Inflammatory macrophage (primary cell): Measurements from ENCODE around the gene LPP.
A peak's percentile ranks its signal among the peaks of the same experiment; 100 is the strongest.
"Not testable (repeated sequence)": the region's sequence is repeated elsewhere in the genome, so short reads cannot be mapped to it uniquely, and the experiment has no call there.

ENCODE experiments used
- DNase-seq, 2 donors: peaks; one replicate each; pipeline ENCODE4 v3.0.0-alpha.2; 2020 to 2022
- total RNA-seq, 18 experiments: gene quantifications; one replicate each; lab custom pipeline; 2026; ENCODE audit warnings: mixed read lengths in 6 of 18, inconsistent platforms in 2 of 18; lab: John Stamatoyannopoulos, UW

LPP gene, protein sequence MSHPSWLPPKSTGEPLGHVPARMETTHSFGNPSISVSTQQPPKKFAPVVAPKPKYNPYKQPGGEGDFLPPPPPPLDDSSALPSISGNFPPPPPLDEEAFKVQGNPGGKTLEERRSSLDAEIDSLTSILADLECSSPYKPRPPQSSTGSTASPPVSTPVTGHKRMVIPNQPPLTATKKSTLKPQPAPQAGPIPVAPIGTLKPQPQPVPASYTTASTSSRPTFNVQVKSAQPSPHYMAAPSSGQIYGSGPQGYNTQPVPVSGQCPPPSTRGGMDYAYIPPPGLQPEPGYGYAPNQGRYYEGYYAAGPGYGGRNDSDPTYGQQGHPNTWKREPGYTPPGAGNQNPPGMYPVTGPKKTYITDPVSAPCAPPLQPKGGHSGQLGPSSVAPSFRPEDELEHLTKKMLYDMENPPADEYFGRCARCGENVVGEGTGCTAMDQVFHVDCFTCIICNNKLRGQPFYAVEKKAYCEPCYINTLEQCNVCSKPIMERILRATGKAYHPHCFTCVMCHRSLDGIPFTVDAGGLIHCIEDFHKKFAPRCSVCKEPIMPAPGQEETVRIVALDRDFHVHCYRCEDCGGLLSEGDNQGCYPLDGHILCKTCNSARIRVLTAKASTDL
- total RNA-seq, result 96.9 to 407 (median 247) reads per million in 18 experiments

DNA sequence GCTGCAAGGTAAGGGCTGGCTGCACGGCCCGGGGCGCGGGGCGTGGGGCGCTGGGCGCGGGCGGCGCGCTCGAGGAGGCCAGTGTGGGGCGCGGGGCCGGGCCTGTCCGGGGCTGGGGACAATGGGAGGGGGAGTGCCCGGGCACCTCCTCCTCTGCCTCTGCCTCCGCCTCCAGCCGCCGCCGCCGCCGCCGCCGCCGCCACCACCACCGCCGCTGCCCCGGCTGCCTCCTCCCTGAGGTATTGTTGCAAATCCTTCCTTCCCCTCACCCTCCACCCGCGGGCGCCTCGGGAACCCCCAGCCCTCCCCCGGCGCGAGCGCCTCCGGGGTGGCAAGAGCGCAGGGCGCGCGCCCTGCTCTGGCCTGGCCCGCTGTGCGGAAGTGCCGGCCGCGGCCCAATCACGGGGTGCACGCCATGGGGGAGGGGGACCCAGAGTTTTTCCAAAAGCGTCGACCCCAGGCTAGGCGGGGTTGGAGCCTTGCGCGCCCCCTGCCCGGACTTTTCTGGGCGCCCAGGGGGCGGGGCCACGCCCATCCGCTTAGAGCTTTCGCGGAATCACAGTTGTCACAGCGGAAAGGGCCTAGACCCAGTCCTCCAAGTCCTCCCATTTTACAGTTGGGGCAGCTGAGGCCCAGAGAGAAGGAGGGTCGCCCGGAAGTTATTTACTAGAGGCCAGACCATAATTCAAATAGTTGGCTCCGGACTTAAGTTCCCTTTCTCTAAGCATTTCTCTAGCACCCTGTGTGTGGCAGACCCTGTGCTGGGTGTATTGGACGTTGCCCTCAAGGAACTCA lies at the start of gene LPP:
Gene LPP, plus strand, starts transcription at position 144 of the 795 bp plus-strand sequence. CDS start 251,964 bp downstream, outside the sequence.
- DNase-seq, result peak; percentile 92 to 93

DNA sequence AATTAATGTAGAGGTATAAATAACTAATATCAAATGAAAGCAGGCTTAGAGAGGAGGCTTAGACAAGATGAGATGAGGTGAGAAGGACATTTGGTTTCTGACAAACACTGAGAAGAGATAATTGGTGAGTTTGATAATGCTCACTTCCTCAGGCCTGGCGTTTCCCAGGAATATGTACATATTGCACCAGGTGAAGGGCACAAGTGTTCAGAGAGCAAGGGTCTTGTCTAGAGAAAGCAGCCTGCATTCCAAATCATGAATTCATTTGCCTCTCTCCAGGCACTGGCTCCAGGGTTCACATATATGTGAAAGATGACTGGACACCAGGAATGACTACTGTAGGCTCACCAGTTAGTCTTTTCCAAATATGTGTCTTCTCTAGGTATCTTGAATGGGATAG lies 48.0 kb upstream of the LPP start:
- DNase-seq, result no peak

DNA sequence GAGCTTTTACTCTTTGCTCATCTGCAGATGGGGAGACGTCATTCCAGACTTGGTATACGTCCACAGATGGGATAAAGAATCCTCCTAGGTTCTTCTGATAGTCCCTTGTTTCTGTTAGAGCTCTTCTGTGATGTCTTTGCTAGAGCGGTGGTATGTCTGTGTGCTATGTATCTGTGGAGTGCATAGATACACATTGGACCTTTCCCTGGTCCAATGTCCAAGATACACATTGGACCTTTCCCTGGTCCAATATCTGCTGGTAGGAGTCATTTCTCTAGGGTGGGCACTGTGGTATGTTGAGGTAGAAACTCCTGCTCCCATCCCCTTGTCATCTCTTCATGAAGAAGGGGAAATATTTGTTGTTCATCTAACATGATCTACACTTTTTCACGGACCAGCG lies 47.5 kb upstream of the LPP start:
- DNase-seq, result no peak

DNA sequence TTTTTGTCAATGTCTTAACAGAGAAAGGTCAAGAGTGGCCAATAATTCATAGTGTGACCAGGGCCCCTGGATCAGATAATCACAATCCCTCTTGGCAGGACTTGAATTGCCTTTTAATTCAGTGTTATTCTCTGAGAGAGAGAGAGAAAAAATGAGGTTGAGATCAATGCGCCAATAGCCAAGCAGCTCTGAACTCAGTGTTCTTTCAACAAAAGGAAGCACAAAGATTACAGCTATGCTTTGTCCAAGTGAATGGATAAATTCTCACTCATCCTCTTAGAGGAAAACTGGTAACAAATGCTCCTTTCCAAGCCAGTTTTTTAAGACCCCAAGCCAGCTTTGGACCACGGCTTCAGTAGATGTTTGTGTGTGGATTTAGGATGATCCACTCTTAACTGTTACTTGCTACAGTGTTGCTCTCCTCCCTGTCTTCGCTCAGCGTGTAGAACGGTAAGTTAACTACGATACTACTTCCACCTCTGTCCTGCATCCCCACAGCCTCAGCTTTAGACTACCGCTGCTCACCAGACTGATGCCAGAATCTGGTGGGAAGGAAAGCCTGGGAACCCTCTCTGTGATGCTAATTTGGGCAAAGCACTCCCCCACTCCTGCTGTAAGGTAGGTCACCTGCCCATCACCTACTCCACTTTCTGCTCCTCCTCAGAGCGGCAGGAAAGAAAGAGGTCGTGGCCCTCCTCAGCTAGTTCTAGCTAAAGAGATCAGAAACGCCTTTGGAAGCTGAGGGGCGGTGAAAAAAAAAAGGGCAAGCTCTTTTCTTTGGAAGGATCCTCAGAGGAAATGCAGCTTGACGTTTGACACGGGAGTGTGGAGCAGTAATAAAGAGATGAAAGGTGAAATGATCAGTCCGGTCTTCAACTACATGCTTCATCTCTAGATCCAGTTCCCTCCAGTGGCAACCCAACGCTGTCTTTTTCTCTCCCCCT lies 46.8 kb upstream of the LPP start:
- DNase-seq, result no peak

DNA sequence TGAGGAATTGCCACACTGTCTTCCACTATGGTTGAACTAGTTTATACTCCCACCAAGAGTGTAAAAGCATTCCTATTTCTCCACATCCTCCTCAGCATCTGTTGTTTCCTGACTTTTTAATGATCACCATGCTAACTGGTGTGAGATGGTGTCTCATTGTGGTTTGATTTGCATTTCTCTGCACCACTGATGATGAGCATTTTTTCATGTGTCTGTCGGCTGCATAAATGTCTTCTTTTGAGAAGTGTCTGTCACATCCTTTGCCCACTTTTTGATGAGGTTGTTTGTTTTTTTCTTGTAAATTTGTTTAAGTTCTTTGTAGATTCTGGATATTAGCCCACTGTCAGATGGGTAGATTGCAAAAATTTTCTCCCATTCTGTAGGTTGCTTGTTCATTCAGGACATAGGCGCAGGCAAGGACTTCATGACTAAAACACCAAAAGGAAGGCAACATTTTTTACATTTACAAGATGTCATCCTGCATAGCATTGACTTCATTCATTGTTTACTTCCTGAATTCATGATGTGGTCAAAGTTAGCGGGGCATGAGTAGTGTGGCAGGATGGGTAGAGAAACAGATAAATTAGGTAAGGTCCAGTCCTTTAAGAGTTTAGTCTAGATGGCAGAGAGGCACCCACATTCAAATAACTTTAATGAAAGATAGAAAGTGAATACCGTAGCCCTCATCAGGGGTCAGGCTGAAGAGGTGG lies 45.1 kb upstream of the LPP start:
- no peak for DNase-seq

DNA sequence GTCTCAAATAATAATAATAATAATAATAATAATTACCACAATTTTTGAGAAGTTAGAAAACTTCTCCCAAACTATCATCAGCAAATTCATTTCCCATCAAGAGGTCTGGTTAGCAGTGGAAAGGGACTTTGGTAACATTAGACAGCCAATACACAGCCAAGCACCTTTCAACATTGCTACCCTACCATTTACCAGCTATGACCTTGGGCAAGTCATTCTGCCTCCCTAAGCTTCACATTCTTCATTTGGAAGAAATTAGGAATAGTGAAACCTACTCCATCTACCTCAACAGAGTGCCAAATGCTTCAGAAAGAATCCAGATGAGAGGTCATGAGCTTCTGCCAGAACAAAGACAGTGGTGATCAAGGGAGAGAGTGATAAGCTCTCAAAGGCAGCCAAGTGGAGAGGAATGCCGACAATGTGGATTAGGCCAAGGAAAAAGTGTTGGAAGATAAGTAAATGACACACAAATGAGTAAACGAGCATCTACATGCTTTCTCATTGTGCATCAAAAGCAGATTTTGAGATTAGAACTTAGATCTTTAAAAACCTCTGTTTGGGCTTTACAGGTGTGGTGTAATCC lies 42.9 kb upstream of the LPP start:
- DNase-seq, result no peak

DNA sequence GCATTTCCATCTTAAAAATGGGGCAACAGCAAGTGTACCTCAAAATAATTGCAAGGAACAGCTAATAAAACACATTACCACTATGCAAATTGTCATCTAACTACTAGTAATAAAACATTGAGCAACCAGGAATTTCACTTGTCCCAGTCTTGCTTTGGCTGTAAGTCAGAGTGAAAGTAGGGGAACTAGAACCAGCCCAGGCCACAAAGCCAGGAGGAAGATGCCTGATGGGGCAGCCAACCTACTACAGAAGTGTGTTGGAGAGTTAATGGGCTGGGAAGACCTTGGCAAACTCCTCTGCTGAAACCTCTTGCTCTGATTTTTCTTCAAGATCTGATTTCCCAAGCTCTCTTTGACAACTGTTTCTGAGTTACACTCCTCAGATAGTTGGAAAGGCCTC lies 40.2 kb upstream of the LPP start:
- peak; percentile 51 to 68 for DNase-seq

DNA sequence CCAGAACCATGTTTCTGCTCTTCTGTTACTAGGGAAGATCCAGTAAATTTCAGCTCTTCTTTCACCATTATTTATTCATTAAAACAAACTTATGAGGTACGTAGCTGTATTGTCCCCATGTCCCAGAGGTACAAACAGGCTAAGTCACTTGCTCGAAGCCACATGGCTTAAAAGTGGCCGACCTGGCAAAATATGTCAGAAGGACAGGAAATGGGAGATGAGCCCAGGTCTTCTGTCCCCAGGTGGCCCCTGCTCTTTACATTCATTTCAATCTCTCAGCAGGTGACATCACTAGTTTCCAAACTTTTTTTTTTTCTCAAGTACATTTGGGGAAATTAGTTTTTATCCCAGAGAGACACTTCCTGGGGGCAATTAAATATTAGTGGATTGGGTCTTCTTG lies 34.1 kb upstream of the LPP start:
- DNase-seq, result no peak

DNA sequence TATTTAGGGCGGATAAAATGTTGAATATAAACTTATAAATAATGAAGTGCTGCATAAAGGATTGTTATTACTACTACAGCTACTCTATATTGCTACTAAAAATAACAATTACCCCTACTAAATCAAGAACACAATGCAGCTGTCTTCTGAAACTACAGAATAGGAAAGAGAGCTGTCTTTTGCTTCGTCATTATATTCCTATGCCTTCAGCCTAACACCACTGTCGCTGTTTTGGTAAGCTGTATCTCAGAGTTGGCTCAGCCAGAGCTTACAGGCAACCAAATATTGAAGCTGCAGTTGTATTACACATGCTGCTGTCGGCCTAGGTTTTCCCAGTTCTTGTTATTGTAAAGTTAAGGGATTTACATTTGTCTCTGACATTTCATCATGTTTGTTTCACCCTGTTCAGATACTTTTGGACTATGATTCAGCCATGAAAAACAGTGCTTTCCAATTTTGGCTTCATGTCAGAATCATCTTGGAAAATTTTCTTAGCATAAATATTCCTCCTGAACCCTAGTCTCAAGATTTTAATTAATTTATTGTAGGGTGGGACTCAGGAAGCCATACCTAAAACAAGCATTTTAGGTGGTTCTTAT lies 31.3 kb upstream of the LPP start:
- no peak for DNase-seq

DNA sequence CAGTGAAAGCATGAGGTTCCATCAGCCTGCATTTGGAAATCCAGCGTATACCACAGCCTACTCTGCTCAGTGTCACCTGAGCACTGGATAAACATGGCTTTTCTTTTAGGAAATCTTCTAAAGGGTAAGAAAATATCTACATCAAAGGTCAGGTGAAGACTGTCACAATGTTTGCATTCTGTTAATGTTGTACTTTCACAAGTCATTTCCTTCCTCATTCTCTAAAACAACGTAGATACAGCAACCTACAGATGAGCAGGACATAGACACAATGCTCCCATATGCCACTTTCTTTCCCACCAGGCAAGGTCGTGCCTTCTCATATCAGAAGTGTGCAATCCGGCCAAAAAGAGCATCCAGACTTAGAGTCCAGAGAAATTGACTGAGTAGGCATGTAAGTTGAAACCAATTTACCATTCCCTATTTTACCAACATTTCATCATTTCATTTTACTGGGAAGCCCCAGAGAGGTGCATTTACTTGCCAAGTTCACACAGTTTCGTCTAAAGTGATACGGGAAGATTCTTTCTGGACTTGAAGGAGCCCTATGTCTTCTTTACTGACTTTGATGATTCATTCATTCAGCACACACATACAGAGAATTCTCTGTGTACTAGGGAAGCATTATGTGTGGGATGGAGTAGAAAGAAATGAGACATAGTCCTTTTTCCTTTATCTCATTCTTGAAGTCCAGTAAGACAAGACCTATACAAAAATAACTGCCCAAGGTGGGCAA lies 30.6 kb upstream of the LPP start:
- peak; percentile 58 to 68 for DNase-seq

DNA sequence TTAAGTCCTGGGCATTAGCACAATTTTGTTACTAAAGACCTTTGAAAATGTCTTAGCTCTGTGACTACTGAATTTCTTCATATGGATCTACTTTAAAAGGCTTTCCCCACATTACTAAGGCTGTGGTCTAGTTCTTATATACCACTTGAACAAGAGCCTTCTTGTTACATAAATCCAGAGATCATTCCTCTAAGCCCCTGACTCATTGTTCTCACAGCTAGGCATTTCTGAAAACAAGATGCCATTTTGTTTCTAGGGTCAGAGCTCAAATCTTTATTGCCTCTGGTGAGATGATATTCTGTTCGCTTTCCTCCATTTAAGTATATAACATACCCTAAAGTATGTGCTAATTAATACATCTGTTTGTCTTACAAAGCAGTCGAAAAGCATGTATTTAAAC lies 29.8 kb upstream of the LPP start:
- no peak for DNase-seq

DNA sequence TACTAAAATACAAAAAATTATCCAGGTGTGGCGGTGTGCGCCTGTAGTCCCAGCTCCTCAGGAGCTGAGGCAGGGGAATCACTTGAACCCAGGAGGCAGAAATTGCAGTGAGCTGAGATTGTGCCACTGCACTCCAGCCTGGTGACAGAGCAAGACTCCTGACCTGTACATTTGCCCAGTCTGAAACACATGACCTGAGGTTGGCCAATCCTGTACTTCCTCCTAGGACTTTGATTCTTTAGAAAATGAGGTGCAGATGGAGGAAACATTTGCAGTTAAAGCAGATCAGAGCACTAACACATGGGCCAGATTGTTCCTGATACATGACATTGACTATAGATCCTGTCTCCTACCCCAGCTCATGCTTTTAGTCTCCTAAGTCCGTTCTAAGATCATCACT lies 28.9 kb upstream of the LPP start:
- peak; percentile 57 to 71 for DNase-seq

DNA sequence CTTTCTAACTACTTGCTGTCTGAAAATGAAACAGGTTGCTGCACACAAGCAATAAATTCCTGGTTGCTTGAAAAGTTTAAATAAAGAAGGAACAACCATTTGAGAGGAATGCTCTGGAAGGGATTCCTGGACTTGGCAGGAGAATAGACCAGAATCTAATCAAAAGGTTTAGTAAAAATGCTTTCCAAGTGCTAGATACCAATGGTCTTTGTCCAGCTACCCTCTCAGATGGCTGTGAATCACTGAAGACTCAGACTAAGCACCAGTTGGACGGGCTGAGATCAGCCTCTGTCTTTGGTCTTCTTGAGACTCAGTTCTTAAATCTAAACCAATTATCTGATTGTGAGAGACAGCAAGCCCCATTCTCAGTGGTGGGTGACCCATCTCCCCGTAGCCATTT lies 27.7 kb upstream of the LPP start:
- DNase-seq, result no peak

DNA sequence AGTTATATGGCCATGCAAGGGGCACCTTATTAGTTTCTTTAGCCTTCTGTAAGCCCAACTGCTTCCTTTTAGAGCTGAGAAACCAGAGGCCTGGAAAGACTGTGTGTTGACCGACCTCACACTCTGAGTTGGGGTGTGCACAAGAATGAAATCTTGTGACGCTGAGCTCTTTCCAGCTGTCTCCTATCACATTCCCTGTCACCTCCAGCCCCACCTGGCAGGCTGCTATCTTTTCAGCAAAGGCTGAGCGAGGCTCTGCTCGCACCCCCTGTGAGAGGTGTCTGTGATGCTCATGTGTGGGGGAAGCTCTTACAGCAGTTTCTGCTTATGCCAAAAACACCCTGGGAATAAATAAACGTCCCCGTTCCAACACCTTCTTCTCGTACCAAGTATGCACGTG lies 27.0 kb upstream of the LPP start:
- no peak for DNase-seq

DNA sequence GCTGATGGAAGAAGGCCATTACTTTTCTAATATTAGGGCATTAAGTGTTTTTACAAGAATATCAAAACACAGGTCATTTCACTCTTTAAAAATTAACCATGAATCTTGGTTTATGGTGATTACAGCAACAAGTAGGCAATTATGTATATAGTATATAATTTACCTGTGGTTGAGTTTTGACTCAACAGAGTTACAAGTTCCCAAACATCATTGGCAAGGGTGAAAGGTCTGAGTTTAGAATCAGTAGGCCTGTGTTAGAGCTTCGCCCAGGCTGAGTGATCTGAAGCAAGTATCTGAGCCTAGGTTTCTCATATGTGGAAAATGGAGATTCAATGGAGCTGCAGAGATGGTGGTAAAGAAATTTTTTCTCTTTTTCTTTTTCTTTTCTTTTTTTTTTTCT lies 25.1 kb upstream of the LPP start:
- DNase-seq, result no peak

DNA sequence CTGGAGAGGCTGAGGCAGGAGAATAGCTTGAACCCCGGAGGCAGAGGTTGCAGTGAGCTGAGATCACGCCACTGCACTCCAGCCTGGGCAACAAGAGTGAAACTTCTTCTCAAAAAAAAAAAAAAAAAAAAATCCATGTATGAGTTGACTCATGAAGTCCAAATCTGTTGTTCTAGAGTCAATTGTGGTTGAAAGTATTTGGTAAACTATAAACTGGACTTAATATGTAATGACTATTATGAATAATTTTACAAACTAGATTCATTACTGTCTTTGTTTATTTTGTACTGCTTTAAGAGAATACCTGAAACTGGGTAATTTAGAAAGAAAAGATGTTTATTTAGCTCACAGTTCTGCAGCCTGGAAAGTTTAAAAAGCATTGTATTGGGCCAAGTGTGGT lies 22.9 kb upstream of the LPP start:
- not testable (repeated sequence) for DNase-seq

DNA sequence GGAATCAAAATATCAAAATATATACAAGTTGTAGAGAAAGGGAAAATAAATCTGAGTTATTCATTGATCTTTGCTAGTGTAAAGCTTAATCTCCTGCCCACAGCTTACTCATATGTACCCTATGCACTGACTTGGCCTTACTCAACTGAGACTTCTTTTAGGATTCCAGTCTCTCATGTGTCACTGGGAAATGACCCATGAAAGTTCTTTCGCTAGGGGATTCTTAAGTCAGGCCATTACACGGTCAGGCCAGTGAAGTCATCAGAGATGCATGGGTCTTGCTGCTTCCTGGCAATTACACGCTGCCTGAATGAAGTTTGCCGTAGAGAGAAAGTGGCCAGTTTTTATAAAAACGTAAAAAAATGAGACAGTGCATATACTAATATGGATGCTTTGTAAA lies 20.7 kb upstream of the LPP start:
- DNase-seq, result no peak

DNA sequence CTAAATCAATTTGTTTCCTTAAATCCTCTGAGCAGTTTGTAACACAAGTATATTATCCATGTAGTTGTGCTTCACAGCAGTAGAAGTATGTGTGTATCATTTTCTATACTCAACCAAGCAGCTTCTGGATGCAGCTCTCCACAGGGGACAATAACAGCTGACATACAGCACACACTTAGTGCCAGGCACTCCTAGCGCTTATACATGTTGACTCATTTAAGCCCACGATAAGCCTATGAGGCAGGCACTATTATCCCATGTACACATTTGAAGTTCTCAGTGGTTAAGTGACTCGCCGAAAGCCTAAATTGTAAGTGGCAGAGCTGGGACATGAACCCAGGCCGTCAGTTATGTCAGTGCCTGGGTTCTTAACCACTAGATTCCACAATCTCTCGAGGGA lies 20.3 kb upstream of the LPP start:
- DNase-seq, result no peak

DNA sequence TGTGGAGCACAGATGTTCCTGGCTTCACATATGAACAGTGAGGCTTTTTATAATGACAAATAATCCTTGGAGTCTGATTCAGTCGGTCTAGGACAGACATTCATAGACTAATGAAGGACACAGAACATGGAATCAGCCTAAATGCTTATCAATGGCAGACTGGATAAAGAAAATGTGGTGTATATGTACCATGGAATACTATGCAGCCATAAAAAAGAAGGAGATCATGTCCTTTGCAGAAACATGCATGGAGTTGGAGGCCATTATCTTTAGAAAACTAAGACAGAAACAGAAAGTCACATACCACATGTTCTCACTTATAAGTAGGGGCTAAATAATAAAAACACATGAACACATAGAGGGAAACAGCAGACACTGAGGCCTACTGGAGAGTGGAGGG lies 19.9 kb upstream of the LPP start:
- no peak for DNase-seq

DNA sequence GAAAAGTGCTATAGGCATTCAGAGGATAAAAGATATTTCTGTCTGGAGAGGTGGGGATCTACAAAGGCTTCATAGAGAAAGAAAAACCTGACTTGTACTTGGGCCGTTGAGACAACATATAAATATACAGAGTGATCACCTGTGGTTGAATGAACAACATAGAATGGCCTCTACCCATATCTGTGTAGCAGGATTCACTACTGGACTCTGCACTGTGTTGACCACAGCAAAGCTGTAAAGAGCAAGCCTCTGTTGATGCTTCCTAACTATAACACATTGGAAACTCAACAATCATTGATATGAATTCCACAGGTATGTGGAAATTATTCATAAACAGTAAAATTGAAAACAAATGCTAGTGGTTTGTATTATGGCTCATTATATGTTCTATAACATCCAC lies 19.1 kb upstream of the LPP start:
- DNase-seq, result no peak
